Vagina (tissue), 2 donors: ENCODE results near the gene PRR18. TPM values are rescaled to one million over a fixed set of nuclear protein-coding genes. Genes with fewer than 3 reads are reported as not detected.

Source experiments
- DNase-seq, 2 donors: peaks; one replicate each; pipeline ENCODE4 v3.0.0-alpha.2; 2017; ENCODE audit errors: extremely low spot score in 2 of 2
- H3K27ac ChIP-seq: fragments of 200-600 bp; sonication (generic); one replicate; pipeline ENCODE4 v1.5.1; 2019
- H3K27me3 ChIP-seq: fragments of 200-600 bp; sonication (generic); one replicate; pipeline ENCODE4 v1.5.1; 2019
- H3K36me3 ChIP-seq, 2 donors: fragments of 200-600 bp; sonication (generic); one replicate each; pipeline ENCODE4 v1.5.1; 2017 to 2019
- H3K4me1 ChIP-seq: fragments of 200-600 bp; sonication (generic); one replicate; pipeline ENCODE4 v1.5.1; 2019
- H3K4me3 ChIP-seq, 2 donors: fragments of 200-600 bp; sonication (generic); 1 replicate in 1 of 2; 2 replicates in 1 of 2; pipeline ENCODE4 v1.5.1; 2016 to 2019
- H3K9me3 ChIP-seq: fragments of 200-600 bp; sonication (generic); one replicate; pipeline ENCODE4 v1.5.1; 2019
- POLR2A ChIP-seq, 2 donors: fragments of 450-650 bp; IDR thresholded peaks; one replicate each; pipeline ENCODE4 v1.6.1; 2017; ENCODE audit warnings: antibody characterized with exemption in 2 of 2, mild to moderate bottlenecking in 2 of 2, moderate library complexity in 2 of 2
- POLR2AphosphoS5 ChIP-seq, 2 donors: sonication (generic); formaldehyde crosslinking; IDR thresholded peaks; one replicate each; pipeline ENCODE4 v1.9.0; 2017; ENCODE audit warnings: antibody characterized with exemption in 2 of 2, mild to moderate bottlenecking in 2 of 2, low read depth in 1 of 2; ENCODE audit not compliant: insufficient read depth in 1 of 2
- intact Hi-C: fragments of 100-400 bp; cut with DNase I; formaldehyde crosslinking; loops from one replicate; pipeline ENCODE4 v1.15.1; 2023
- total RNA-seq: library from RNA; depleted of rRNA; stranded (reverse); fragments of >200 nt; gene quantifications from one replicate; pipeline ENCODE4 v1.2.3, GENCODE V29; 2016
- TF ChIP-seq, protein P1 (sequence below), 3 experiments: fragments of 450-650 bp in 2 of 3; fragments of 200-600 bp in 1 of 3; sonication (generic) in 1 of 3; IDR thresholded peaks; one replicate each; pipeline ENCODE4 v1.5.1; 2017 to 2019; ENCODE audit warnings: antibody characterized with exemption in 3 of 3, mild to moderate bottlenecking in 2 of 3, moderate library complexity in 2 of 3

Gene PRR18
- total RNA-seq, 1 donor from 2014 or later: not detected

DNA sequence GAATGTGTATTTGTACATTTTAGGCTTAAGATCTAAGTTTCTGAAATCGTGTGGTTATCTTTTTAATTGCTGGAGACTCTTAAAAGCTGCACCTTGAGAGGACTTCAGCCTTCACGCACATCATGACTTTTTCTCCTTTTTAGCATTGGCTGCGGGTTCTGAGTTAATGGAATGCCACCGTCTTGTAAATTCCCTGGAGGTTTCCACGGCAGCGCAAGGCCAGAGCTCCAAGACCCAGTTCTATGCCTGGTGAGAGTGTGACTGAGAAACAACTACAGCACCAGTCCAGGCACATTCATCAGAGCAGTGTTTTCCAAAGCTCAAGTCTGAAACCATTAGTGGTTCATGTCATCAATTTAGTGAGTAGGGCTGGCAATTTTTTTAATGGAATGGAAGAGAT is 23.0 kb downstream of the PRR18 start:
- no peaks in the 10 kb centered on the region for H3K27me3 ChIP-seq
- no peaks in the 10 kb centered on the region for H3K4me1 ChIP-seq
- H3K9me3 ChIP-seq: no peaks in the 10 kb centered on the region
- no peak for DNase-seq
- intact Hi-C loops: no loop called here
- H3K36me3 ChIP-seq: no peaks in the 10 kb centered on the region
- no peak for TF ChIP-seq POLR2AphosphoS5 (IDR thresholded peaks at IDR 0.05; ENCODE audit: insufficient read depth in 1 of 2, low read depth in 1 of 2)
- TF ChIP-seq POLR2A (IDR thresholded peaks at IDR 0.05): no peak
- TF ChIP-seq, protein P1, sequence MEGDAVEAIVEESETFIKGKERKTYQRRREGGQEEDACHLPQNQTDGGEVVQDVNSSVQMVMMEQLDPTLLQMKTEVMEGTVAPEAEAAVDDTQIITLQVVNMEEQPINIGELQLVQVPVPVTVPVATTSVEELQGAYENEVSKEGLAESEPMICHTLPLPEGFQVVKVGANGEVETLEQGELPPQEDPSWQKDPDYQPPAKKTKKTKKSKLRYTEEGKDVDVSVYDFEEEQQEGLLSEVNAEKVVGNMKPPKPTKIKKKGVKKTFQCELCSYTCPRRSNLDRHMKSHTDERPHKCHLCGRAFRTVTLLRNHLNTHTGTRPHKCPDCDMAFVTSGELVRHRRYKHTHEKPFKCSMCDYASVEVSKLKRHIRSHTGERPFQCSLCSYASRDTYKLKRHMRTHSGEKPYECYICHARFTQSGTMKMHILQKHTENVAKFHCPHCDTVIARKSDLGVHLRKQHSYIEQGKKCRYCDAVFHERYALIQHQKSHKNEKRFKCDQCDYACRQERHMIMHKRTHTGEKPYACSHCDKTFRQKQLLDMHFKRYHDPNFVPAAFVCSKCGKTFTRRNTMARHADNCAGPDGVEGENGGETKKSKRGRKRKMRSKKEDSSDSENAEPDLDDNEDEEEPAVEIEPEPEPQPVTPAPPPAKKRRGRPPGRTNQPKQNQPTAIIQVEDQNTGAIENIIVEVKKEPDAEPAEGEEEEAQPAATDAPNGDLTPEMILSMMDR (IDR thresholded peaks at IDR 0.05): no peak
- H3K4me3 ChIP-seq: no peak overlapping the region
- H3K27ac ChIP-seq: no peak overlapping the region

DNA sequence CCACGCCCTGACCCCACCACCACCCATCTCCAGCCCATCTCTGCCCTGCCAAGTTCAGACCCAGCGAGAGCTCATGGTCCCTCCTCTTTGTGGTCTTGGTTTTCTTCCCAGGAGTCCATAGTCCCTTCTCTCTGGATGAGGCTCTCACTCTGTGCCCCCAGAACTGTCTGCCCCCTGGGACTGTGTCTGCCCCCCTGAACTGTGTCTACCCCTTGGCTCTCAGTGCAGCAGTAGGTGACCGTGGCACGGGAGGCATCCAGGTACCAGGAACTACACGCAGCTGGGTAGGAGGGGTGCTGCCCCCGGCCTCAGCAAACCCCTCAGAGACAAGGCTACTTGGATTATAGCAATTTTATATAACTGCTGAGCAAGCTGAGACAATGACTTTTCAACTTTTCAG is 23.6 kb downstream of the PRR18 start:
- Histone ChIP-seq H3K27me3 (no peaks in the 10 kb centered on the region), H3K9me3 (no peaks in the 10 kb centered on the region), H3K27ac (no peak overlapping the region), H3K4me3 (no peak overlapping the region), H3K36me3 (no peaks in the 10 kb centered on the region), H3K4me1 (no peaks in the 10 kb centered on the region)
- DNase-seq: peak in 1 of 2 donors; percentile 77
- intact Hi-C loops: no loop called here
- TF ChIP-seq POLR2A (IDR thresholded peaks at IDR 0.05) (no peak), POLR2AphosphoS5 (IDR thresholded peaks at IDR 0.05; ENCODE audit: insufficient read depth in 1 of 2, low read depth in 1 of 2) (no peak)
- TF ChIP-seq, protein P1 (IDR thresholded peaks at IDR 0.05): no peak

DNA sequence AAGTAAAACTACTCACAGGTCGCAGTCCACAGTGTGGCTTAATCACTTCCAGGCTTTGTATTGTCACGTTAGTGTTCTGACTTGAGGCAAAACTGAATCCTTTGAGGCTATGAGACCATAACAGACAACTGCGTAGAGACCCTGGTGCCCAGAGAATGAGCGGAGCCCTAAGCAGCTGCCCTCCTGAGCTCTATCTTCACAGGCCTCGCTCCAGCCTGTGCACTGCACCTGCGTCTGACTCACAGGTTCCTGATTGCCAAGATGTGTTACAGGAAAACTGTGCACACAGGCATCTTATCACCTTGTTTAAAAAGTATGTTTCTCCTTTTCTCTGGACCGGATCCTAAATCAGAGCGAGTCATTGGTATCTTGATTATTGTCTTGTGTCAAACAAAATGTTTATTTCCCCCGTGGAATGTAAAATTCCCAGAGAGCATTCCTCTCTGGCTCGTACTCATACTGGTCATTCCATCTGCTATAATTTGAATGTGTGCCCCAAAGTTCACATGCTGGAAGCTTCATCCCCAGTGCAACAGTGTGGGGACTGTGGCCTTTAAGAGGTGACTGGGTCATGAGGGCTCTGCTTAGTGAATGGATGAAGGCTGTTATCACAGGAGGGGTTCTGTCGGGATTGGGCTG is 25.7 kb downstream of the PRR18 start:
- intact Hi-C loops: no loop called here
- Histone ChIP-seq H3K36me3 (no peaks in the 10 kb centered on the region), H3K4me3 (no peak overlapping the region), H3K9me3 (no peaks in the 10 kb centered on the region), H3K27ac (no peak overlapping the region), H3K27me3 (no peaks in the 10 kb centered on the region), H3K4me1 (no peaks in the 10 kb centered on the region)
- TF ChIP-seq, protein P1 (IDR thresholded peaks at IDR 0.05): no peak
- TF ChIP-seq POLR2A (IDR thresholded peaks at IDR 0.05) (no peak), POLR2AphosphoS5 (IDR thresholded peaks at IDR 0.05; ENCODE audit: insufficient read depth in 1 of 2, low read depth in 1 of 2) (no peak)
- peak in 1 of 2 donors; percentile 74 for DNase-seq

DNA sequence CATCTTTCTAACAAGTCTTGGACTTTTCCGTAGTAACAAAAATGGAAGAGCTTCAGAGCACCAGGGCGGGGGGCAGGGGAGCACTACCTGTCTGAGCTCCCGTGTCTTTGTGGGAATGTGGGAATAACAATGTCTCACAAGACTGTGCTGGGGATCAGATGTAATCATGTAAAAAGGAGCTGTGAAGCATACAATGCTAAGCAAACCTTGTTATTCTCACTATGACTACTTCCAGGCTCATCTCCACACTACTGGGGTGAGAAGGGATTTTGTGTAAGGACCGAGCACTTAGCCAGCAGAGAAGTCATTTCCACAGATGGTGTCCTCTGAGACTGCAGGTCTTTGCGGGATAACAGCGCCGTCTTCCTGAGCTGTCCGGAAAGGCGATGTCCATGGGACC is 27.1 kb downstream of the PRR18 start:
- no peaks in the 10 kb centered on the region for H3K9me3 ChIP-seq
- TF ChIP-seq, protein P1 (IDR thresholded peaks at IDR 0.05): no peak
- TF ChIP-seq POLR2AphosphoS5 (IDR thresholded peaks at IDR 0.05; ENCODE audit: insufficient read depth in 1 of 2, low read depth in 1 of 2): no peak
- peak in 1 of 2 donors; percentile 74 for DNase-seq
- H3K4me3 ChIP-seq: no peak overlapping the region
- intact Hi-C loops: no loop called here
- H3K27me3 ChIP-seq: no peaks in the 10 kb centered on the region
- no peak overlapping the region for H3K27ac ChIP-seq
- H3K36me3 ChIP-seq: no peaks in the 10 kb centered on the region
- H3K4me1 ChIP-seq: no peaks in the 10 kb centered on the region

DNA sequence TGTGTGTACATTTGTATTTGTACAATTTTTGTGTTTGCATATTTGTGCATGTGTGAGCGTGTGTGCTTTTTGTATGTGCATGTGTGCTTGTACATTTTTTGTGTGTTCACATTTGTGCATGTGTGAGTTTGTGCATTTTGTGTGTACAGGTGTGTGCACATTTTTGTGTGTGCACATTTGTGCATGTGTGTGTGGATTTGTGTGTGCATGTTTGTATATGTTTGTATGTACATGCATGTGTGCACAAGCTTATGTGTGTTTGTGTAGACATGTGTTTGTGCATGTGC is 28.9 kb downstream of the PRR18 start:
- intact Hi-C loops: loop anchor here (5.0 kb wide), 1 partner anchor 123 kb away; no protein-coding TSS in a partner anchor
- TF ChIP-seq POLR2AphosphoS5 (IDR thresholded peaks at IDR 0.05; ENCODE audit: insufficient read depth in 1 of 2, low read depth in 1 of 2) (no peak), POLR2A (IDR thresholded peaks at IDR 0.05) (no peak)
- TF ChIP-seq, protein P1 (IDR thresholded peaks at IDR 0.05): no peak
- Histone ChIP-seq H3K9me3 (no peaks in the 10 kb centered on the region), H3K27ac (no peak overlapping the region), H3K27me3 (no peaks in the 10 kb centered on the region), H3K4me3 (no peak overlapping the region), H3K36me3 (no peaks in the 10 kb centered on the region), H3K4me1 (no peaks in the 10 kb centered on the region)
- peak in 1 of 2 donors; percentile 20 for DNase-seq
